ENCODE data around the gene ANKRD6.

The ANKRD6 gene

DNA sequence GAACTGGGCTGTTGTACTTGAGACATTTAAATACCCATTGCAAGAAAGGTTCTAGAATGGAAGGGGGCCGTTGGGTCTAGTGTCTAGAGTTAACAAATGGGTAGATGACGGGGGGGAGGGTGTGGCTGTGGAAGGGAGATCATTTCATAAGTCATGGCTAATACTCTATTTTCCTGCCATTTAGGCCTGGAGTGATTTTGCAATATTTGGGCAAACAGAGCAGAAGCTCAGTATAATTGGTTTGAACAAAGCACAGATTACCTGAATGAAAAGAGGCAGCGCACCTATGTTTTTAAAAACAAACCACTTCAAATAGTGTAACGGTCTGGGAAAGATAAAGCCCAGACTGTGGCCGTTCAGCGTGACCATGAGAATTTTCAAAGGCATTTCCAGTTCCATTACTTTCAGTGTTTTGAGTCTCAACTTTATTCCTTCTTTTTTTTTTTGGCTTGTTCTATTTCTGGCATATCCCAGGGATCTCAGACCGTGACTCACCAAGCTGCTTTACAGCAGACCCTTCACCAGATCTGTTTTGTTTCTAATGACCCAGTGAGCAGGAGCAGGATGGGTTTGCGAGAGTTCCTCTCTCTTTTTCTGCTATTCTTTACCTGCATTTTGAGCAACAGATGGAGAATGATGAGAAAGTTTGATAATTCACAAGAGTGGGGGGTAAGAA, 131.9 kb downstream of the ANKRD6 start:
- no peak for DNase-seq (ENCODE audit: low spot score)

- no peak for DNase-seq (ENCODE audit: low spot score)
Observed at GRCh38 chr6:89566008-89566800, 133.3 kb downstream of the ANKRD6 start.

DNA sequence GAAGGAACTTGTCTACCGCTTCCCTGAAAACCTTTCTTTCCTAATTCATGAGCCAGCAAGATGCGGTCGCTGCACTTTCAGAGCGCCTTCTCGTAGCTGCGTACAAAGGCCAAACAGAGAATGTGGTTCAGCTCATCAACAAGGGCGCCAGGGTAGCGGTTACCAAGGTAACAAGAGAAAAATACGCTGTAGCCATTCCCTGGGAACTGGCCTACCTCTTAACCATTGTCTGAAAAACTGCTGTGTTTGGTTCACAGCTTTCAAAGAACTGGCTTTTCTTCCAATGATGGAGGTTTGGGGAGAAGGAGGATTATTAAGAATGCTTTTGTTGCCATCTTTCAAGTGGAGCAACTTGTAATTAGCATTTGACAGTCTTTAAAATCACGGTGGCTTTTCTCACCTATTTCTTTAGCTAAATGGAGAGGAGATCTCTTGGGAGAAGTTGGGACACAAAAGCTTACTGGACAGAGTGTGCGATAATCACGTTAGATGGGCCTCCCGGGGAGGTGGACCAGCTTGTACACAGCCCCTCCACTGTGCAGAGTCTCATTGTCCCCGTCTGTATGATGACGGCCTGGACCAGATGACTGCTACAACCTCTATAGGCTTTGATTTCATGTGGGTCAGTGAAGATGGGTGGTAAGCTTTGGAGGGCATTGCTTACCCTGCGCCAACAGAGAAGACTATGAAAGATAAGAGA, 134.1 kb downstream of the ANKRD6 start:
- no peak for DNase-seq (ENCODE audit: low spot score)

DNA sequence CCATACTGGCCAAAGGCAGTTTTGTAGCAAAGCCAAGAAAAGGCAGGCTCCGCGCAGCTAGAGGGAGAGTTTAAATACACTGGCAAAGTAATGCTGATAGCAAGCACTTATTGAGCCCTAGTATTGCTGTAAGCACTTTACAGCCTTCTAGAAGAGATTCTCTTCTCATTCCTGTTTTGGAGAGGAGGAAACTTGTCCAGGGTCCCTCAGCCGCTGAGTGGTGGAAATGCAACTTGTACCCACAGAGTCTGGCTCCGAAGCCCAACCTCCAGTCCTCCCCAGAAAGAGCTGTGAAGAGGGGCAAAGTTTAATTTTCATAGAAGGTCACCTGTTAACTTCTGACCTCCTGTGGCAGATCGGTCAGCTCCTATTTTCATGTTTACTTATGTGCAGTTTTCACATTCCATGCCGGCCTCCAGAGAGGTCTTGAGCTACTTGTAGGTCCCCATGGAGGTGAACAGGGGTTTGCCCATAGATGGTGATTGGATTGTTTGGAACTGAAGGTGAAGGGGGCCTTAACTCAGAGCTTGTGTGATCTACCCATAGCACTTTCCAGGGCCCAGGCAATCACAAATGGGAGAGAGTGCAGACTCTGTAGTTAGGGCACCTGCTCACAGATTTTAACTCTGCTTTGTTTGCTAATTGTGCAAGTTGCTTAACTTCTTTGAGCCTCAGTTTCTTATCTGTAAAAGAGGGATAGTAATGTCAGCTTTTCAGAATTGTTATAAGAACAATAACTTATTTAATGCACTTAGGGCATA, 134.9 kb downstream of the ANKRD6 start:
- DNase-seq (ENCODE audit: low spot score): peak; percentile 20

GRCh38 chr6:89574910-89575561, 142.1 kb downstream of the ANKRD6 start:
- no peak for DNase-seq (ENCODE audit: low spot score)

GRCh38 chr6:89575562-89575960, 142.6 kb downstream of the ANKRD6 start:
- DNase-seq (ENCODE audit: low spot score): no peak

DNA sequence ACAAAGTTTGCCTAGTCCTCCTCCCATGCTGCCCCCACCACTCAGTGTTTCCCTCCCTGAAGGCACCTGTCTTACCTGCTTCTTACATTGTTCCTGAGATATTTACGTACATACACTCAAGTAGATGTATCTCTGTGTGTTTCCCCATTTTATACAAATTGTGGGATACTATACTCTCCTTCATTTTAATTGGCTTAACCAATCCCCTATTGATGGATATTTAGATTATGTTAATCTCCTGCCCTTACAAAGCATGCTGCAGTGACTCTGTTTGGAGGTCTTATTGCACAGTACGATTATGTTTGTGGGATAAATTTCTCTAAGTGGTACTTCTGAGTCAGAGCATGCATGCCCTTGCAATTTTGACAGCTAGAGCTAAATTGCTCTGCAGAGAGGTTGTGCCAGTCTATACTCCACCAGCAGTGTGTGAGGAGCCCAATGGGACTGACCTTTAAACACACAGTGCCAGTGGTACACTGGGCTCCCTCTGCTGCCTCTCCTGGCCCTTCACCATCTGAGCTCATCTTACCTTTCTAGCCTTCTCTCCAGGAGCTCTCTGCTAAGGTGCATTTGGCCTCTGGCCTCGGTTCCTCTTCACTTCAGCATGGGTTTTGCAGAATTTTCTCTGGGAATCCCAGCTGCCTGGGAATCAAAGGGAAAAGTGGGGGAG, 148.2 kb downstream of the ANKRD6 start:
- DNase-seq (ENCODE audit: low spot score): no peak

GRCh38 chr6:89581689-89582088, 148.7 kb downstream of the ANKRD6 start:
- DNase-seq (ENCODE audit: low spot score): no peak

GRCh38 chr6:89582669-89583325, 149.8 kb downstream of the ANKRD6 start:
- DNase-seq (ENCODE audit: low spot score): no peak

- DNase-seq (ENCODE audit: low spot score): no peak
Observed at GRCh38 chr6:89583559-89583958, 150.6 kb downstream of the ANKRD6 start.

- DNase-seq (ENCODE audit: low spot score): no peak
Observed at GRCh38 chr6:89584539-89584938, 151.6 kb downstream of the ANKRD6 start.

GRCh38 chr6:89585154-89585553, 152.2 kb downstream of the ANKRD6 start:
- no peak for DNase-seq (ENCODE audit: low spot score)

DNA sequence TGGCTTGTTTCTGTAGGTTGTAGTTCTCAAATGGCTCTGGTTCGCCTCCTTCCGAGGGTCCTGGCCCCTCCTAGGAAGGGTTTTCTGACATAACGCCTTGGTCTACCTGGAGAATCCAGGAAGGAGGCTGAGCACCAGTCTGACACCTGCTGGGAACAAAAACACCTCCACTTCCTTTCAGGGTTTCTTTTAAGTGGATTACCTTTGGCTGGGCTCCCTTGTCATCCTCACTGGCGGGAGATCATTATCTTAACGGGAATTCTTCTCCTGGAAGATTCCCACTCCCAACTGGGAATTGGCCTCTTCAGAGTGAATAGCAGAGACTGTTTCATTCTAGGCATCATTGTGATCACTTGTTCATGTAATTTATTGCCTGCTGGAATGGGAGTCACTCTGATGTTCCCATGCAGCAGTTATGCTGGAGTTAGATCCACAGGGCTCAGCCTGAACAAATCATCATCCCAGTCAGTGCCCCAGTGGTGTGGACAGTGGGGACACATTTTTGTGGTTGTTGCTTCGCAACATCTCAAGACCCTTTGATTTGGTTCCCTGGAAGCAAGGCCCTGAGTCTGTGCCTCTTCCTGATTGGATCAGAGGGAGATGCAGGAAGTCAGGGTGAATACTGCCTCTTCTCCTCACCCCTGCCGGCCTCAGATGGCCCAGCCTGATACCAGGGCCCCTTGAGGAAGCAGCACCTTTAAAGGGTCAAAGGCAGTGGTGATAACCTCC, 156.5 kb downstream of the ANKRD6 start:
- DNase-seq (ENCODE audit: low spot score): no peak

DNA sequence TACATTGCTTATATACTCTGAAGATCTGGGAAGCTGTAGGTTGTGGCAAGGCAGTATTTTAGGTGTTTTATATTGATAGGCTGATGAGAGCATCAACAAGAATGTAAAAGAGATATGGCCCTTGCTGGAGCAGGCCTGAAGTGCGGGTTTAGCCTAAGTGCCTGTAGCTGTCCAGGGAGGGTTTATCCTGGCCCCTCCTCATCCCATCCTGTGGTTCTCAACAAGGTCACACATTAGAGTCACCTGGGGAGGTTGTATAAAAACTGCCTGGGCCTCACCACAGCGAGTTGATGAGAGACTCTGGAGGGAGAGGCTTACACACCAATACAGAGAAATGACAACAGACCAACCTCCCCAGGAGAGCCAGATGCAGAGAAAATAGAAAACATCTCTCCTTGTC, 157.2 kb downstream of the ANKRD6 start:
- DNase-seq (ENCODE audit: low spot score): no peak

GRCh38 chr6:89591745-89592144, 158.8 kb downstream of the ANKRD6 start:
- DNase-seq (ENCODE audit: low spot score): no peak

GRCh38 chr6:89596056-89596455, 163.1 kb downstream of the ANKRD6 start:
- DNase-seq (ENCODE audit: low spot score): no peak

GRCh38 chr6:89596484-89596883, 163.5 kb downstream of the ANKRD6 start:
- no peak for DNase-seq (ENCODE audit: low spot score)

- no peak for DNase-seq (ENCODE audit: low spot score)
Observed at GRCh38 chr6:89597372-89597771, 164.4 kb downstream of the ANKRD6 start.

GRCh38 chr6:89597988-89598387, 165.0 kb downstream of the ANKRD6 start:
- DNase-seq (ENCODE audit: low spot score): peak; percentile 76

GRCh38 chr6:89599727-89600126, 166.8 kb downstream of the ANKRD6 start:
- DNase-seq (ENCODE audit: low spot score): no peak

All from HuH-7.5 (cell line).